Retinal pigment epithelial cell (primary cell): Measurements from ENCODE around the gene WDR54.
"Not testable (repeated sequence)": the region's sequence is repeated elsewhere in the genome, so short reads cannot be mapped to it uniquely, and the experiment has no call there.

Source experiments
- DNase-seq: peaks from one replicate; pipeline ENCODE4 v3.0.0-alpha.2; 2010; ENCODE audit warnings: low read depth
- H3K4me3 ChIP-seq: 2 replicates; pipeline ENCODE4 v1.5.1; 2011; ENCODE audit warnings: mild to moderate bottlenecking, low read length, control low read depth, moderate library complexity
- CTCF ChIP-seq: conservative IDR thresholded peaks from 2 replicates; pipeline ENCODE4 v1.5.1; 2011; ENCODE audit warnings: low read depth, low read length, control low read depth, inconsistent platforms

The WDR54 gene

GRCh38 chr2:74439373-74439772, 17.8 kb downstream of the WDR54 start:
- H3K4me3 ChIP-seq, result peak overlapping the region; percentile 65
- no peak for TF ChIP-seq CTCF
- no peak for DNase-seq

- DNase-seq, result no peak
Observed at GRCh38 chr2:74439803-74440377, 18.4 kb downstream of the WDR54 start.

GRCh38 chr2:74440378-74441169, 19.0 kb downstream of the WDR54 start:
- TF ChIP-seq CTCF, result peak; percentile 22
- peak; percentile 52 for DNase-seq
- H3K4me3 ChIP-seq, result peak overlapping the region; percentile 65

More at GRCh38 chr2:74439803-74440377, 18.4 kb downstream of the WDR54 start:
- TF ChIP-seq CTCF, result no peak
- H3K4me3 ChIP-seq, result peak overlapping the region; percentile 65

GRCh38 chr2:74441170-74441689, 19.7 kb downstream of the WDR54 start:
- no peak for TF ChIP-seq CTCF
- DNase-seq, result no peak
- peak overlapping the region; percentile 65 for H3K4me3 ChIP-seq

- no peak for TF ChIP-seq CTCF
- DNase-seq, result no peak
- H3K4me3 ChIP-seq, result peak within 1 kb of the TSS; percentile 65
Observed at GRCh38 chr2:74441690-74442482, 20.4 kb downstream of the WDR54 start, which contains the start of gene RTKN. Gene RTKN (minus strand): TSS chr2:74441937. CDS start chr2:74441816, 121 bp downstream.

- not testable (repeated sequence) for H3K4me3 ChIP-seq
Observed at GRCh38 chr2:74442483-74443297, 21.2 kb downstream of the WDR54 start.

More at GRCh38 chr2:74442483-74443297, 21.2 kb downstream of the WDR54 start:
- not testable (repeated sequence) for DNase-seq
